CD8-positive, alpha-beta memory T cell (primary cell): ENCODE measurements around the gene BCAR1. TPM values are rescaled to one million over a fixed set of nuclear protein-coding genes. Genes with fewer than 3 reads are reported as not detected.
A peak's percentile ranks its signal among the peaks of the same experiment; 100 is the strongest.
"Not testable (repeated sequence)": the region's sequence is repeated elsewhere in the genome, so short reads cannot be mapped to it uniquely, and the experiment has no call there.

Source experiments
- CTCF ChIA-PET: fragments of 350-600 bp; sonication (Branson Sonifier 250); formaldehyde crosslinking; loops from one replicate; lab custom pipeline; 2021; ENCODE audit warnings: antibody characterized with exemption; lab: Charles Lee
- POLR2A ChIA-PET: fragments of 350-600 bp; sonication (Branson Sonifier 250); formaldehyde crosslinking; loops from one replicate; lab custom pipeline; 2021; ENCODE audit warnings: antibody characterized with exemption; lab: Charles Lee
- DNase-seq, 5 donors: peaks; one replicate each; pipeline versions ENCODE4 v3.0.0 to v3.0.0-alpha.2; 2020 to 2022; ENCODE audit warnings: mixed read lengths in 1 of 5
- H3K27ac ChIP-seq: one replicate; pipeline ENCODE4 v1.7.0; 2013; ENCODE audit warnings: low read depth, mild to moderate bottlenecking, low read length, moderate library complexity
- H3K27me3 ChIP-seq: 2 replicates; pipeline ENCODE4 v1.7.0; 2013; ENCODE audit warnings: low read length, mild to moderate bottlenecking; ENCODE audit not compliant: insufficient read depth, poor library complexity, severe bottlenecking
- H3K36me3 ChIP-seq: 2 replicates; pipeline ENCODE4 v1.7.0; 2013; ENCODE audit warnings: mild to moderate bottlenecking, low read length, moderate library complexity; ENCODE audit not compliant: insufficient read depth
- H3K4me1 ChIP-seq: 2 replicates; pipeline ENCODE4 v1.7.0; 2013; ENCODE audit warnings: mild to moderate bottlenecking, low read length, moderate library complexity; ENCODE audit not compliant: insufficient read depth
- H3K4me3 ChIP-seq: 2 replicates; pipeline ENCODE4 v1.7.0; 2013; ENCODE audit warnings: mild to moderate bottlenecking, low read length
- H3K9me3 ChIP-seq: 2 replicates; pipeline ENCODE4 v1.7.0; 2013; ENCODE audit warnings: mild to moderate bottlenecking, low read length
- H3K27ac Mint-ChIP-seq, 8 donors: one replicate each; pipeline ENCODE4 v1.8.0; 2020 to 2021; ENCODE audit warnings: mixed read lengths in 8 of 8, mild to moderate bottlenecking in 6 of 8, inconsistent platforms in 3 of 8, moderate library complexity in 3 of 8
- H3K27me3 Mint-ChIP-seq, 2 donors: one replicate each; pipeline ENCODE4 v1.8.0; 2020 to 2021; ENCODE audit warnings: mixed read lengths in 2 of 2, mild to moderate bottlenecking in 1 of 2, moderate library complexity in 1 of 2
- H3K36me3 Mint-ChIP-seq, 3 donors: one replicate each; pipeline ENCODE4 v1.8.0; 2020 to 2021; ENCODE audit warnings: mixed read lengths in 3 of 3, inconsistent platforms in 1 of 3, mild to moderate bottlenecking in 1 of 3
- H3K4me1 Mint-ChIP-seq, 3 donors: one replicate each; pipeline ENCODE4 v1.8.0; 2020 to 2021; ENCODE audit warnings: mixed read lengths in 3 of 3, inconsistent platforms in 1 of 3, mild to moderate bottlenecking in 1 of 3
- H3K4me3 Mint-ChIP-seq, 7 donors: one replicate each; pipeline ENCODE4 v1.8.0; 2020 to 2021; ENCODE audit warnings: mixed read lengths in 7 of 7, mild to moderate bottlenecking in 6 of 7, moderate library complexity in 4 of 7, inconsistent platforms in 2 of 7
- H3K9me3 Mint-ChIP-seq, 5 donors: one replicate each; pipeline ENCODE4 v1.8.0; 2020 to 2022; ENCODE audit warnings: mixed read lengths in 5 of 5, mild to moderate bottlenecking in 3 of 5, moderate library complexity in 2 of 5, inconsistent platforms in 1 of 5
- polyA plus RNA-seq: library from polyadenylated mRNA; unstranded; fragments of 300-500 nt; fragmentation: Illumina TruSeq; gene quantifications from one replicate; pipeline ENCODE4 v1.2.3, GENCODE V29; 2021
- total RNA-seq, 2 experiments: library from RNA; stranded (reverse); gene quantifications; one replicate each; pipeline ENCODE4 v1.2.3, GENCODE V29; 2021

The BCAR1 gene
- total and polyA plus RNA-seq, 3 experiments from 2014 or later: 0.88 to 0.95 TPM; not detected in 1

- Mint-ChIP-seq H3K27me3 (peaks cover 8 to 9% of the 10 kb centered on the region in 2 donors), H3K27ac (no peak overlapping the region), H3K4me3 (no peak overlapping the region), H3K4me1 (peaks cover 0 to 7% (median 0%) of the 10 kb centered on the region in 3 donors), H3K9me3 (no peaks in the 10 kb centered on the region), H3K36me3 (no peaks in the 10 kb centered on the region)
- H3K27me3 ChIP-seq: no peaks in the 10 kb centered on the region
- no peaks in the 10 kb centered on the region for H3K9me3 ChIP-seq
- no peaks in the 10 kb centered on the region for H3K36me3 ChIP-seq
- CTCF ChIA-PET: no interaction called here
- POLR2A ChIA-PET: no interaction called here
- H3K4me1 ChIP-seq: no peaks in the 10 kb centered on the region
- H3K4me3 ChIP-seq: no peak overlapping the region
- no peak for DNase-seq
- H3K27ac ChIP-seq: no peak overlapping the region
Observed at GRCh38 chr16:75243667-75244224, 7.7 kb downstream of the BCAR1 start.

- DNase-seq, H3K27ac Mint-ChIP-seq, H3K27ac ChIP-seq, H3K36me3 ChIP-seq, POLR2A ChIA-PET, H3K4me3 ChIP-seq, H3K27me3 Mint-ChIP-seq, H3K36me3 Mint-ChIP-seq, H3K27me3 ChIP-seq, H3K4me1 Mint-ChIP-seq, H3K4me1 ChIP-seq, H3K9me3 ChIP-seq, H3K9me3 Mint-ChIP-seq, H3K4me3 Mint-ChIP-seq: not testable (repeated sequence)
- CTCF ChIA-PET: interaction anchor here (0.8 kb wide), 1 partner anchor 9 kb away, joined by 3 read pairs; no protein-coding TSS in a partner anchor
Observed at GRCh38 chr16:75242436-75243078, 8.9 kb downstream of the BCAR1 start.

- H3K36me3 Mint-ChIP-seq: no peaks in the 10 kb centered on the region
Observed at GRCh38 chr16:75241955-75242354, 9.5 kb downstream of the BCAR1 start.

GRCh38 chr16:75241412-75241811, 10.0 kb downstream of the BCAR1 start:
- Mint-ChIP-seq H3K27ac (no peak overlapping the region), H3K4me1 (peaks cover 0 to 4% (median under 1%) of the 10 kb centered on the region in 3 donors), H3K9me3 (no peaks in the 10 kb centered on the region), H3K36me3 (no peaks in the 10 kb centered on the region), H3K4me3 (no peak overlapping the region), H3K27me3 (peaks cover 0 to 4% of the 10 kb centered on the region in 2 donors)
- ChIA-PET CTCF (no interaction called here), POLR2A (no interaction called here)
- Histone ChIP-seq H3K36me3 (no peaks in the 10 kb centered on the region), H3K9me3 (no peaks in the 10 kb centered on the region), H3K4me3 (no peak overlapping the region), H3K27me3 (no peaks in the 10 kb centered on the region), H3K4me1 (no peaks in the 10 kb centered on the region), H3K27ac (no peak overlapping the region)
- DNase-seq: no peak

More at GRCh38 chr16:75241955-75242354, 9.5 kb downstream of the BCAR1 start:
- Histone ChIP-seq H3K4me1 (no peaks in the 10 kb centered on the region), H3K27me3 (no peaks in the 10 kb centered on the region), H3K4me3 (no peak overlapping the region), H3K36me3 (no peaks in the 10 kb centered on the region), H3K9me3 (no peaks in the 10 kb centered on the region), H3K27ac (no peak overlapping the region)
- Mint-ChIP-seq H3K4me3 (no peak overlapping the region), H3K9me3 (no peaks in the 10 kb centered on the region), H3K27me3 (peaks cover 0 to 4% of the 10 kb centered on the region in 2 donors), H3K27ac (no peak overlapping the region), H3K4me1 (peaks cover 0 to 4% (median 0%) of the 10 kb centered on the region in 3 donors)
- no peak for DNase-seq
- ChIA-PET CTCF (no interaction called here), POLR2A (no interaction called here)

- H3K27ac ChIP-seq, H3K36me3 ChIP-seq, POLR2A ChIA-PET, H3K36me3 Mint-ChIP-seq, H3K27me3 Mint-ChIP-seq, DNase-seq, H3K27me3 ChIP-seq, CTCF ChIA-PET, H3K9me3 Mint-ChIP-seq, H3K9me3 ChIP-seq, H3K27ac Mint-ChIP-seq, H3K4me1 ChIP-seq, H3K4me1 Mint-ChIP-seq, H3K4me3 Mint-ChIP-seq, H3K4me3 ChIP-seq: not testable (repeated sequence)
Observed at GRCh38 chr16:75240633-75241032, 10.8 kb downstream of the BCAR1 start.

- no peak overlapping the region for H3K27ac Mint-ChIP-seq
- Histone ChIP-seq H3K27me3 (no peaks in the 10 kb centered on the region), H3K4me1 (no peaks in the 10 kb centered on the region), H3K9me3 (no peaks in the 10 kb centered on the region), H3K4me3 (no peak overlapping the region), H3K27ac (no peak overlapping the region), H3K36me3 (no peaks in the 10 kb centered on the region)
- H3K4me3 Mint-ChIP-seq: no peak overlapping the region
- peaks cover 4 to 7% (median 5%) of the 10 kb centered on the region in 3 donors for H3K4me1 Mint-ChIP-seq
- H3K9me3 Mint-ChIP-seq: no peaks in the 10 kb centered on the region
- no peaks in the 10 kb centered on the region for H3K36me3 Mint-ChIP-seq
- H3K27me3 Mint-ChIP-seq: peaks cover 0 to 7% of the 10 kb centered on the region in 2 donors
- no peak for DNase-seq
- CTCF ChIA-PET: no interaction called here
- POLR2A ChIA-PET: interaction anchor here (1.0 kb wide), 1 partner anchor 140 kb away, joined by 3 read pairs; no protein-coding TSS in a partner anchor
Observed at GRCh38 chr16:75239542-75240122, 11.8 kb downstream of the BCAR1 start.

- H3K27ac ChIP-seq: no peak overlapping the region
- no peaks in the 10 kb centered on the region for H3K27me3 ChIP-seq
- Mint-ChIP-seq H3K27me3 (peaks cover 0 to 7% of the 10 kb centered on the region in 2 donors), H3K27ac (peak overlapping the region in 1 of 8 donors; percentile 14), H3K4me1 (peaks cover 5 to 8% (median 5%) of the 10 kb centered on the region in 3 donors), H3K9me3 (no peaks in the 10 kb centered on the region), H3K4me3 (no peak overlapping the region), H3K36me3 (no peaks in the 10 kb centered on the region)
- no peaks in the 10 kb centered on the region for H3K9me3 ChIP-seq
- H3K36me3 ChIP-seq: no peaks in the 10 kb centered on the region
- CTCF ChIA-PET: no interaction called here
- POLR2A ChIA-PET: interaction anchor here (1.0 kb wide), 1 partner anchor 141 kb away, joined by 3 read pairs; no protein-coding TSS in a partner anchor
- H3K4me3 ChIP-seq: no peak overlapping the region
- no peak for DNase-seq
- H3K4me1 ChIP-seq: no peaks in the 10 kb centered on the region
Observed at GRCh38 chr16:75238853-75239541, 12.4 kb downstream of the BCAR1 start.
